HCT116 (cell line): ENCODE results near the gene CDYL. TPM values are rescaled to one million over a fixed set of nuclear protein-coding genes. Genes with fewer than 3 reads are reported as not detected.

Source experiments
- ATAC-seq: fragments of 200-7000 bp; cut with Tn5 transposase; 2 replicates; pipeline ENCODE4 v1.9.1; 2020; ENCODE audit warnings: mild to moderate bottlenecking, moderate library complexity
- BruUV-seq: library from RNA; stranded (reverse); fragments of 400-500 nt; replicated peaks from 2 replicates; lab custom pipeline; 2021; lab: Mats Ljungman, UMichigan
- CTCF ChIA-PET: fragments of 300-600 bp; sonication (Branson Sonifier 250); formaldehyde crosslinking; loops from one replicate; lab custom pipeline; 2021; ENCODE audit warnings: antibody characterized with exemption; lab: Charles Lee
- POLR2A ChIA-PET: fragments of 300-600, 350-600 bp; sonication (Branson Sonifier 250); formaldehyde crosslinking; loops from one replicate; lab custom pipeline; 2021; ENCODE audit warnings: antibody characterized with exemption; lab: Charles Lee
- RAD21 ChIA-PET, 2 experiments: fragments of 300-600 bp; sonication (Branson Sonifier 250); formaldehyde crosslinking; loops; one replicate each; lab custom pipeline; 2023; ENCODE audit warnings: low total read pairs in 2 of 2; ENCODE audit not compliant: uncharacterized antibody in 2 of 2, unreplicated experiment in 2 of 2, low non-redundant PET in 1 of 2; lab: Charles Lee
- DNase-seq: peaks from one replicate; pipeline ENCODE4 v3.0.0-alpha.2; 2010; ENCODE audit warnings: low read depth, low spot score
- H2AFZ ChIP-seq: fragments of 200-600 bp; shearing (Covaris generic), sonication (generic); 2 replicates; pipeline ENCODE4 v1.6.1; 2017; ENCODE audit warnings: low read depth, mixed run types, mixed read lengths, antibody characterized with exemption, low read length; ENCODE audit not compliant: poor library complexity, severe bottlenecking
- H3K27ac ChIP-seq: 2 replicates; pipeline ENCODE4 v1.5.1; 2012; ENCODE audit warnings: low read depth, low read length
- H3K27me3 ChIP-seq: fragments of 200-600 bp; sonication (generic); 2 replicates; pipeline ENCODE4 v1.6.1; 2016; ENCODE audit warnings: mixed run types, low read length, mixed read lengths; ENCODE audit not compliant: insufficient read depth
- H3K36me3 ChIP-seq, 2 experiments: fragments of 200-500 bp in 1 of 2; fragments of 200-600 bp in 1 of 2; sonication (Bioruptor generic) in 1 of 2; sonication (generic) in 1 of 2; 2 replicates each; pipeline versions ENCODE4 v1.5.1 to v1.6.1; 2014 to 2016; ENCODE audit warnings: low read length in 2 of 2, inconsistent platforms in 1 of 2, mixed read lengths in 1 of 2, mixed run types in 1 of 2; ENCODE audit not compliant: insufficient read depth in 2 of 2, control insufficient read depth in 1 of 2
- H3K4me1 ChIP-seq, 2 experiments: fragments of 200-600 bp in 1 of 2; sonication (generic) in 1 of 2; 2 replicates each; pipeline versions ENCODE4 v1.5.1 to v1.6.1; 2012 to 2017; ENCODE audit warnings: low read length in 2 of 2, inconsistent platforms in 1 of 2, mild to moderate bottlenecking in 1 of 2, mixed read lengths in 1 of 2, mixed run types in 1 of 2, moderate library complexity in 1 of 2; ENCODE audit not compliant: insufficient read depth in 2 of 2, control insufficient read depth in 1 of 2
- H3K4me2 ChIP-seq: fragments of 200-600 bp; sonication (generic); 2 replicates; pipeline ENCODE4 v1.6.1; 2017; ENCODE audit warnings: mixed run types, low read length, mixed read lengths
- H3K4me3 ChIP-seq, 2 experiments: fragments of 200-600 bp in 1 of 2; sonication (generic) in 1 of 2; replicated peaks in 1 of 2; 2 replicates each; pipeline ENCODE4 v1.5.1; 2011 to 2016; ENCODE audit warnings: low read length in 2 of 2, control low read depth in 1 of 2, low read depth in 1 of 2, mild to moderate bottlenecking in 1 of 2, mixed read lengths in 1 of 2, mixed run types in 1 of 2
- H3K79me2 ChIP-seq: fragments of 200-600 bp; sonication (generic); 2 replicates; pipeline ENCODE4 v1.6.1; 2017; ENCODE audit warnings: mild to moderate bottlenecking, mixed run types, low read length, moderate library complexity, mixed read lengths; ENCODE audit not compliant: insufficient read depth
- H3K9ac ChIP-seq: fragments of 200-600 bp; sonication (generic); 2 replicates; pipeline ENCODE4 v1.6.1; 2016; ENCODE audit warnings: low read length, mixed read lengths
- H3K9me2 ChIP-seq: fragments of 200-600 bp; sonication (generic), shearing (Covaris generic); 2 replicates; pipeline ENCODE4 v1.6.1; 2017; ENCODE audit warnings: mixed run types, mild to moderate bottlenecking, moderate library complexity; ENCODE audit not compliant: insufficient read depth
- H3K9me3 ChIP-seq, 2 experiments: fragments of 200-500 bp in 1 of 2; fragments of 200-600 bp in 1 of 2; sonication (Bioruptor generic) in 1 of 2; sonication (generic) in 1 of 2; 2 replicates each; pipeline ENCODE4 v1.6.1; 2014 to 2017; ENCODE audit warnings: low read length in 2 of 2, mixed read lengths in 2 of 2, inconsistent platforms in 1 of 2, low read depth in 1 of 2, mild to moderate bottlenecking in 1 of 2, mixed run types in 1 of 2, moderate library complexity in 1 of 2; ENCODE audit not compliant: control insufficient read depth in 1 of 2, insufficient read depth in 1 of 2
- H4K20me1 ChIP-seq: fragments of 200-600 bp; sonication (generic), shearing (Covaris generic); 2 replicates; pipeline ENCODE4 v1.6.1; 2017; ENCODE audit warnings: mixed run types, mild to moderate bottlenecking, moderate library complexity; ENCODE audit not compliant: insufficient read depth
- CBX3 ChIP-seq: IDR thresholded peaks from 2 replicates; pipeline ENCODE4 v1.6.1; 2012; ENCODE audit warnings: low read depth
- ELF1 ChIP-seq: IDR thresholded peaks from 2 replicates; pipeline ENCODE4 v1.6.1; 2012; ENCODE audit warnings: low read depth, borderline replicate concordance
- EZH2 ChIP-seq: fragments of 200-600 bp; sonication (generic); IDR thresholded peaks from 2 replicates; pipeline ENCODE4 v1.6.1; 2017; ENCODE audit warnings: antibody characterized with exemption, mixed run types
- EZH2phosphoT487 ChIP-seq: fragments of 200-600 bp; IDR thresholded peaks from 2 replicates; pipeline ENCODE4 v1.6.1; 2018; ENCODE audit warnings: antibody characterized with exemption, borderline replicate concordance
- FOSL1 ChIP-seq: IDR thresholded peaks from 2 replicates; pipeline ENCODE4 v1.6.1; 2012; ENCODE audit warnings: low read depth
- POLR2A ChIP-seq: IDR thresholded peaks from 2 replicates; pipeline ENCODE4 v1.7.0; 2011; ENCODE audit warnings: borderline replicate concordance; ENCODE audit not compliant: insufficient read depth, insufficient read length; ENCODE audit errors: extremely low read depth
- POLR2AphosphoS5 ChIP-seq: IDR thresholded peaks from 2 replicates; pipeline ENCODE4 v1.6.1; 2011; ENCODE audit warnings: mild to moderate bottlenecking, low read depth, low read length, moderate library complexity
- SIN3A ChIP-seq: IDR thresholded peaks from 2 replicates; pipeline ENCODE4 v1.6.1; 2012; ENCODE audit warnings: low read depth
- SP1 ChIP-seq: IDR thresholded peaks from 2 replicates; pipeline ENCODE4 v1.6.1; 2012; ENCODE audit warnings: low read depth
- SRF ChIP-seq: IDR thresholded peaks from 2 replicates; pipeline ENCODE4 v1.6.1; 2012; ENCODE audit warnings: low read depth
- TCF7L2 ChIP-seq: IDR thresholded peaks from 2 replicates; pipeline ENCODE4 v1.7.0; 2011; ENCODE audit warnings: borderline replicate concordance, inconsistent platforms; ENCODE audit not compliant: insufficient read depth, insufficient read length; ENCODE audit errors: extremely low read depth
- ZFX ChIP-seq: fragments of 450-650 bp; IDR thresholded peaks from 2 replicates; pipeline ENCODE4 v1.6.1; 2017
- ZNF274 ChIP-seq: fragments of 200-500 bp; sonication (Bioruptor generic); IDR thresholded peaks from 2 replicates; pipeline ENCODE4 v1.6.1; 2014; ENCODE audit warnings: mild to moderate bottlenecking, low read depth, low read length, inconsistent platforms
- intact Hi-C: fragments of 100-400 bp; cut with micrococcal nuclease; formaldehyde crosslinking; loops from 2 replicates; pipeline ENCODE4 v1.10.0; 2022
- total RNA-seq: library from RNA; stranded (reverse); gene quantifications from one replicate; pipeline ENCODE4 v1.2.1, GENCODE V29; 2021; ENCODE audit not compliant: unreplicated experiment
- TF ChIP-seq, protein P1 (sequence below): IDR thresholded peaks from 2 replicates; pipeline ENCODE4 v1.6.1; 2012
- TF ChIP-seq, protein P2 (sequence below): IDR thresholded peaks from 2 replicates; pipeline ENCODE4 v1.6.1; 2012
- TF ChIP-seq, protein P3 (sequence below), 3 experiments: fragments of 200-600 bp in 1 of 3; sonication (generic) in 1 of 3; IDR thresholded peaks in 2 of 3; conservative IDR thresholded peaks in 1 of 3; 2 replicates each; pipeline ENCODE4 v1.5.1; 2012 to 2017; ENCODE audit warnings: low read depth in 2 of 3, low read length in 2 of 3, antibody characterized with exemption in 1 of 3, borderline replicate concordance in 1 of 3, control low read depth in 1 of 3, mild to moderate bottlenecking in 1 of 3, mixed read lengths in 1 of 3, mixed run types in 1 of 3, moderate library complexity in 1 of 3; ENCODE audit not compliant: insufficient read depth in 1 of 3

Gene CDYL
- total RNA-seq, 1 experiment from 2014 or later: 42.6 TPM

DNA sequence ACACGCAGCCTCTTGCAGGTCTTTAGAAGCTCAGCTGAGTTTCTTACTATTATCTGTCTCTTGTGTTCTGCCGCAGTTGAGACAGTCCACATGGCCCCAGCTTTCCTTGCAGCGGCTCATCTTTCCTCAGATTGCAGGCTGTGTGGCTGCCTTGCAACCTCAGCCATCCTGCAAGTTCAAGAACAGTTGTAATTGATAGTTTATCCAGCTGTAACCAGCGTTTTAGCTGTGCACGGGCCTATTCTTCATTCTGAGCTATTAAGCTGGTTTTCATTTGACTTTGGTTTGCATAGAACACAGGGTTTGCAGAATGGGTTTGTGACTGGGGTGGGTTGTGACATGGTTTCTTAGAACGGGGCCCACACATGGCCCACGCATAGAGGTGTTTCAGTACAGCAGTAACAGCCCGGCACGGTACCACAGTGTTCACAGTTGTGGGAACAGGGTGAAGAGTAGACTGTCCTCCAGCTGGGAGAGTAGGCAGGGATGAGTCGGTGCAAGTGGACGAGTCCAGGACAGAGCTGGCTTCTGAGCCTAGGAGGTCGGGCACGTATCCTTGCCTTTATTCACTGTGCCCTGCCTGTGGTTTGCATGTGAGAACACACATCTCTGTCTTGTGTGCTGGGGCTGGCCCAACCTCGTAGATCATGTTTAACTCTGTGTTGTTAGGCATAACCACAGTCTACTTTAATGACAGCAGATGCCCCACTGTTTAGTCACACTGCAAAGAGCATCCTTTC is 138.4 kb downstream of the CDYL start:
- Histone ChIP-seq H3K4me2 (peak overlapping the region; percentile 45; the same call in 1 of the 2 replicates), H3K36me3 (no peaks in the 10 kb centered on the region), H3K4me1 (peaks cover 10 to 27% of the 10 kb centered on the region in 2 experiments), H4K20me1 (peaks cover 5% of the 10 kb centered on the region), H3K9me3 (no peaks in the 10 kb centered on the region), H3K79me2 (peaks cover 78% of the 10 kb centered on the region)
- intact Hi-C loops: no loop called here
- RAD21 ChIA-PET: no interaction called here
- BruUV-seq: no TSS peak
- no peak for TF ChIP-seq ELF1
- TF ChIP-seq, protein P1, sequence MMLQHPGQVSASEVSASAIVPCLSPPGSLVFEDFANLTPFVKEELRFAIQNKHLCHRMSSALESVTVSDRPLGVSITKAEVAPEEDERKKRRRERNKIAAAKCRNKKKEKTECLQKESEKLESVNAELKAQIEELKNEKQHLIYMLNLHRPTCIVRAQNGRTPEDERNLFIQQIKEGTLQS: no peak
- TF ChIP-seq FOSL1: no peak
- no peak for TF ChIP-seq ZFX
- TF ChIP-seq, protein P2, sequence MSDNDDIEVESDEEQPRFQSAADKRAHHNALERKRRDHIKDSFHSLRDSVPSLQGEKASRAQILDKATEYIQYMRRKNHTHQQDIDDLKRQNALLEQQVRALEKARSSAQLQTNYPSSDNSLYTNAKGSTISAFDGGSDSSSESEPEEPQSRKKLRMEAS: no peak
- TF ChIP-seq EZH2: no peak
- TF ChIP-seq SRF: no peak
- no peak for TF ChIP-seq POLR2AphosphoS5
- no peak for TF ChIP-seq POLR2A
- TF ChIP-seq TCF7L2: no peak
- TF ChIP-seq SP1: no peak
- no peak for TF ChIP-seq SIN3A
- TF ChIP-seq CBX3: no peak
- no peak for TF ChIP-seq EZH2phosphoT487
- no peak for TF ChIP-seq ZNF274
- TF ChIP-seq, protein P3, sequence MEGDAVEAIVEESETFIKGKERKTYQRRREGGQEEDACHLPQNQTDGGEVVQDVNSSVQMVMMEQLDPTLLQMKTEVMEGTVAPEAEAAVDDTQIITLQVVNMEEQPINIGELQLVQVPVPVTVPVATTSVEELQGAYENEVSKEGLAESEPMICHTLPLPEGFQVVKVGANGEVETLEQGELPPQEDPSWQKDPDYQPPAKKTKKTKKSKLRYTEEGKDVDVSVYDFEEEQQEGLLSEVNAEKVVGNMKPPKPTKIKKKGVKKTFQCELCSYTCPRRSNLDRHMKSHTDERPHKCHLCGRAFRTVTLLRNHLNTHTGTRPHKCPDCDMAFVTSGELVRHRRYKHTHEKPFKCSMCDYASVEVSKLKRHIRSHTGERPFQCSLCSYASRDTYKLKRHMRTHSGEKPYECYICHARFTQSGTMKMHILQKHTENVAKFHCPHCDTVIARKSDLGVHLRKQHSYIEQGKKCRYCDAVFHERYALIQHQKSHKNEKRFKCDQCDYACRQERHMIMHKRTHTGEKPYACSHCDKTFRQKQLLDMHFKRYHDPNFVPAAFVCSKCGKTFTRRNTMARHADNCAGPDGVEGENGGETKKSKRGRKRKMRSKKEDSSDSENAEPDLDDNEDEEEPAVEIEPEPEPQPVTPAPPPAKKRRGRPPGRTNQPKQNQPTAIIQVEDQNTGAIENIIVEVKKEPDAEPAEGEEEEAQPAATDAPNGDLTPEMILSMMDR (IDR thresholded peaks at IDR 0.05 in 2 of 3, conservative IDR thresholded peaks at IDR 0.05 in 1 of 3; ENCODE audit: borderline replicate concordance in 1 of 3, insufficient read depth in 1 of 3, low read depth in 2 of 3, low read length in 2 of 3): no peak
- TF ChIP-seq, all 23 proteins: peak for 0
- no peak overlapping the region for H2AFZ ChIP-seq
- H3K27ac ChIP-seq: no peak overlapping the region
- ChIA-PET POLR2A (interaction anchor here (1.0 kb wide), 1 partner anchor 538 kb away, joined by 3 read pairs; no protein-coding TSS in a partner anchor), CTCF (no interaction called here)
- DNase-seq (no peak), ATAC-seq (no peak; the same call in 1 of the 2 replicates)
- H3K9me2 ChIP-seq: no peaks in the 10 kb centered on the region
- H3K27me3 ChIP-seq: no peaks in the 10 kb centered on the region
- no peak overlapping the region for H3K9ac ChIP-seq
- no peak overlapping the region for H3K4me3 ChIP-seq
